ENCODE measurements around the gene NINL. TPM values are rescaled to one million over a fixed set of nuclear protein-coding genes. Genes with fewer than 3 reads are reported as not detected.
"Not testable (repeated sequence)": the region's sequence is repeated elsewhere in the genome, so short reads cannot be mapped to it uniquely, and the experiment has no call there.

NINL gene
- total RNA-seq: 21.6 and 24.8 TPM in 2 replicates

DNA sequence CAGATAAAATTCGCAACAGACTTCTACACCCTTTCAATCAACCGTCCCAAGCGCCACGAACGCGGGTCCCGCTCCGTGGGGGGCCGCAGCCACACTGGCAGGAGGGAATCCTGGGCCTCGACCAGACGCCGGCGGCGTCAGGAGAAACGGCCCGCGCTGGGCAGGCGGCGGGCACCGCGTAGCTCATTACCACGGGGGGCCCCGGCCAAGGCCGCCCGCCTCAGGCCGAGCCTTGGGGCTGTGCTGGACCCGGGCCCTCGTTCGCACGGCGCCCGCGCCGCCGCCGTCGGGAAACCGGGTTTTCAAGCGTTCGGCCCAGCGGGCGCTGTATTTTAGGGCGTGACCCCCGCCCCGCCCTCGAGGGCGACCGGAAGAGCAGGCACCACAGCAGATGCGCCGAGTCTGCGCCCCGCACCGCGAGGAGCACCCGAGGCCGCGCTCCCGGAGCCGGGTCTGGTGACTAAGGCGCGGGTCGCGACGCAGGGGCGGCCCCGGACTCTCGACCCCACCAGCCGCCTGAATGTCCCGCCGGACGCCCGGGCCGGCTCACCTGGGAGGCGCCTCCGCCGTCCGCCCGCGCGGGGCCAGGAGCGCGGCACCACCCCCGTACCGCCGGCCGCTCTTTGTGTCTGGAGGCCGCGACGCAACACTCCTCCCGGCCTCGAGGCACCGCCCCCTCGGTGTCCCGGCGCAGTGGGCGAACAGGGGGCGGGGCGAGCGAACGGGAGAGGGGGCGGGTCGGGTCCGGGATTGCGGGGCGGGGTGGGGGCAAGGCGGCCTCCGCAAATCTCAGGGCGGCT, at the start of gene NINL:
TSS of gene NINL (minus strand) at position 627 of the 800 bp plus-strand sequence. CDS start 58,944 bp downstream, outside the sequence.
- DNase-seq: peak; percentile 69

DNA sequence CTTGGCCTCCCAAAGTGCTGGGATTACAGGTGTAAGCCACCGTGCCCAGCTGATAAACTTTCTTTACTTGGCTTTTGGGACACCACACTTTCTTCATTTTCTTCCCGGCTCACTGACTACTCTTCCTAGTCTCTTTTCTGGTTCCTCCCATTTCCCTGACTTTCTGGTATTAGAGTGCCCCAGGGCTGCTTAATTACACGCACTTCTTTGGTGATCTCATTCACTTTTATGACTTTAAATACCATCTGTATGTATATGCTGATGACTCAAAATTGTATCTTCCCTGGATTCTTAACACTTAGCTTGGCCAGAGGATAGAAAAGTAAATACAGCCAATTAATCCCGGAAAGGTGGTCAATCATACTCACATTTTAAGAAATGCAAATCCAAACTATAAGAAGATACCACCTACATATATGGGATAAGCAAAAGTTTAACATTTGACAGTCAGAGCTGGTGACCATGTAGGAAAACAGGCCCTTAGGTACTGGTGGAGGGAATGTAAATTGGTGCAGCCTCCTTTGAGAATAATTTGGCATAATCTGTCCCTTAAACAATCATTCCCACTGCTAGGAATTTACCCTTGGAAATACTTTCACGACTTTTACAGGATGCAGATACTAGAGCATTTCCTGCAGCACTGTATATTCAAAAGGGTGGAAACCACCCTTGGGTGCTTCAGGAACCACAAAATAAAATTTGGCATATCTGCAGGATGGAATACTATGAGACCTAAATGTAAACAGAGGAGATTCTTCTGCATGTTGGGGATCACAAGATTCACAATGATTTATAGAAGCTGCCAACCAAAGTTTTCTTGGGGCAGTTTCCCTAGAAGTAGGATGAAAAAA, 47.8 kb upstream of the NINL start:
- peak; percentile 52 for DNase-seq

- not testable (repeated sequence) for DNase-seq
Measured at GRCh38 chr20:25630615-25631014, 45.3 kb upstream of the NINL start.

DNA sequence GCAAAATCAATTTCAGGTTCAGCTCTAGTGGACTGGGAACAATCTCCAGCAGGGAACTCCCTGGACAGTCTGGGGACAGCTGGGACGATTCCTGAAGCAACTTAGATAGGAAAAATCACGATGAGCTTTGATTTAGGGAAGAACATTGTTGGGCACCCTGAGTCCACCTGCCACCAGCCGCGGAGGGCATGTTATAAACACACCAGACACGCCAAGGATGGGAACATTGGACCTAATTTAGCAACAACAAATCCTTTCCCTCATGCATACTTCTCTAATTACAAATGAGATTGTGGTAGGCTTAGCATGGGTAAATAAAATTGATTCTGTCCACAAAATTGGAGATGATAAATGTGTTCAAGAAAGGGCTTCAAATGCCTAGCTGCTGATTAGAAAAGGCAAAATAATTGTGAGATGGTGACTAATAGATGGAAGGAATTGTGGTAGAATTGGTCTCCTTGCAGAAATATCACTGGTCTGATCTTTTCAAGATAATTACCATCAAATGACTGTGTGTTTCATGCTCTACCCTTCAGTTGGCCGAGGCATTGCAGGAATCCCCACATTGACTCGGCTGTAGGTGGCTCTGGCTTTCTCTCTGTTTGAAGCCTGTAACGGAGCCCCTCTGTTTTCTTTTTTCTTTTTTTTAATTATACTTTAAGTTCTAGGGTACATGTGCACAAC, 44.6 kb upstream of the NINL start:
- DNase-seq: no peak

GRCh38 chr20:25626779-25627178, 41.4 kb upstream of the NINL start:
- no peak for DNase-seq

- no peak for DNase-seq
Measured at GRCh38 chr20:25624500-25624939, 39.2 kb upstream of the NINL start.

- DNase-seq: peak; percentile 99
Measured at GRCh38 chr20:25623736-25624499, 38.6 kb upstream of the NINL start, which contains the start of gene NANP. Gene NANP (minus strand): TSS chr20:25624014. CDS start chr20:25623948, 66 bp downstream.

GRCh38 chr20:25623225-25623735, 37.9 kb upstream of the NINL start:
- peak; percentile 56 for DNase-seq

- peak; percentile 2 for DNase-seq
Measured at GRCh38 chr20:25622450-25623224, 37.3 kb upstream of the NINL start.

DNA sequence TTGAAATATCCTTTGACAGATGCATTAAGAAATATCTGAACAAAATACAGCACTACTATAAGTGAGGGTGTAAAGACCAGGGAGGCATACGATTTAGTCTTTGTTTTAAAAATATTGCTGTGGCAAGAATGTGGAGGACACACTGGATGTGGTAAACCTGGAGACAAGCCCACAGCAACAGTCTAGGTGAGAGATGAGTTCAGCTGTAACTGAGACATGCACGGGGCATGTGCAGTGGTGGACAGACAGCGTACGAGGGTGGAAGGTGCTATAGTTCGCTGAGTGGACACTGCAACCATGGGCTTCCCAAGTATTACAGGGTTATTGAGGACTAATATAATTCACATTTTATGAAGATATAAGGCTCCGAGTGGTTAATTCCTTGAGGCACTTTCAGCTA, 36.7 kb upstream of the NINL start:
- no peak for DNase-seq

- DNase-seq: no peak
Measured at GRCh38 chr20:25619514-25619913, 34.2 kb upstream of the NINL start.

DNA sequence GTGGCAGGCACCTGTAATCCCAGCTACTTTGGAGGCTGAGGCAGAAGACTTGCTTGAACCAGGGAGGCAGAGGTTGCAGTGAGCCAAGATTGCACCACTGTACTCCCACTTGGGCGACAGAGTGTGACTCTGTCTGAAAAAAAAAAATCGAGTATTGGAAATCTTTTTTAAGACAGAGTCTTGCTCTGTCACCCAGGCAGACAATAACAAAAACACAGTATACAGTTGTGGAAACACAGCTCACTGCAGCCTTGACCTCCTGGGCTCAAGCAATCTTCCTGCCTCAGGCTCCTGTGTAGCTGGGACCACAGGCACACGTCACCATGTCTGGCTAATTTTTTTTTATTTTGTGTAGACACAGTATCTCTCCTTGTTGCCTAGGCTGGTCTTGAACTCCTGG, 23.4 kb upstream of the NINL start:
- no peak for DNase-seq

DNA sequence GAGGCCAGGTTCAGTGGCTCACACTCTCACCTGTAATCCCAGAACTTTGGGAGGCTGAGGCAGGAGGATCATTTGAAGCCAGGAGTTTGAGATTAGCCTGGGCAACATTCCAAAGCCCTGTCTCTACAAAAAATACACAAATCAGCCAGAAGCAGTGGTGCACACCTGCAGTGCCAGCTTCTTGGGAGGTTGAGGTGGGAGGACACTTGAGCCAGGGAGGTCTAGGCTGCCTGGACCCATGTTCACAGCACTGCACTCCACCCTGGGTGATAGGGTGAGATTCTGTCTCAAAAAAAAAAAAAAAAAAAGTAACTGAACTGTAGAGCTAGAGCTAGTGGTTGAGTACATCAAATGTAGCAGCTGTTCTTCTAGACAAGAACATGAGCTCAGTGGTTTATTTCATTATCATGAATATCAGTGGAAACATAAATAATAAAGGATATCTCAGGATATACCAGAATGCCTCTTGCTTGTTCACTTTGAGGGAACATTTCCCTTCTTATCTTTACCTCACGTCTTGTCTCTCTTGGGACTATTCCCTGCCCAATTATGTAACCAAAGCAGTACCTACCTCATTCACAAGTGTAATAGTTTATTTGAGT, 20.9 kb upstream of the NINL start:
- no peak for DNase-seq

DNA sequence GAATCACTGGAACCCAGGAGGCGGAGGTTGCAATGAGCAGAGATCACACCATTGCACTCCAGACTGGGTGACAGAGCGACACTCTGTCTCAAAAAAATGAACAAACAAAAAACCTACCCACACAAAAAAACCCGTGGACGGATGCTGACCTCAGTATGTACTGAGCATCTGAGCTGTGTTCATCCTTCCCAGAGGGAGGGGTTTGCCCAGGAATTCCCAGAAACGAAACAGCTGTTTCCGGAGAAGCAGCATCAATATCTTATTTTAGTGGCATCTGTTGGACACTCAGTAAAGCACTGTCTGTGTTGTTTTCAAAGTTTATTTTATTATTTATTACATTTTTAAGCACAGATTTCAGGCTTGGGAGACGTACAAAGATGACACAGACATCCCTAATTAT, 19.8 kb upstream of the NINL start:
- no peak for DNase-seq

DNA sequence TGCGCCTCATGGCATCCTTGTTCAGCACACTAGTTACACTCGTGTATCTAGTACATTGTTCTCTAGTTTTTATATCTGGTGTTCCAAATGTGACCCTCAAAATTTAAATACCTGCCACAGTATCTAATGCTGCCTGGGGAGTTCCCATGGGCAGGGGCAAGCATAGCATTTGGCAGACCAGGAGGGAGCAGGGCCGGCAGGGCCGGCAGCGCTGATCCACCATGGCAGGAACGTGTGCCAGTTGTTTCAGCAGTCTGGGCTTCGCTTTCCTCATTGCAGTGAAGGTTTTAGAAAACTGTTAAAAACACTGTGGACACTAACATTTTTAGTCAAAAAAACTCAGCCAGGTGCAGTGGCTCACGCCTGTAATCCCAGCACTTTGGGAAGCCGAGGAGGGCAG, 19.3 kb upstream of the NINL start:
- no peak for DNase-seq

DNA sequence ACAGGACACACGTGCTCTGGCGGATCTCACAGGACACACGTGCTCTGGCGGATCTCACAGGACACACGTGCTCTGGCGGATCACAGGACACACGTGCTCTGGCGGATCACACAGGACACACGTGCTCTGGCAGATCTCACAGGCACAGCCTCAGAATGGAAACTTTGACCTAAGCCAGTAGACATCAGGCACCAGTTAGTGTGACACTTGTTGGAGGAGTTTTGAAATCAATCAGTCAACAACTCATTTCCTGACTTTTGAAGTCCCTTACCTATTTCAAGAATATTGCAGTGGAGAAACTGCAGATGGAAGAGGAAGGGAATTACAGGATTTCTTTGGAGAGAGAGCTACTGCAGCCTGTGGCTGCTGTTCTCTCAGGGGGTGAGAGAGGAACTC, 17.6 kb upstream of the NINL start:
- DNase-seq: not testable (repeated sequence)

- DNase-seq: not testable (repeated sequence)
Measured at GRCh38 chr20:25602191-25602913, 17.0 kb upstream of the NINL start.

DNA sequence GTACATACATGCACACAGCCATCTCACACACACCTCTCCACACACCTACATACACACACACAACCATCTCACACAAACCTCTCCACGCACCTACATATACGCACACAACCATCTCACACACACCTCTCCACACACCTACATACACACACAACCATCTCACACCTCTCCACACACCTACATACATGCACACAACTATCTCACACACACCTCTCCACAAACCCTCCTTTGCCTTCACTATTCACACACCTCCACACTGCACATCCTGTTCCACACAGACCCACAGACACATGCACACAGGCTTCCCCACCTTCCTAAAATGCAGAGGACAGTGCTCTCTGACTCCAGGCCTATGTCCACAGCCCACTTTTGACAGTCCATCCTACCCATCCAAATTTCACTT, 16.3 kb upstream of the NINL start:
- DNase-seq: no peak

DNA sequence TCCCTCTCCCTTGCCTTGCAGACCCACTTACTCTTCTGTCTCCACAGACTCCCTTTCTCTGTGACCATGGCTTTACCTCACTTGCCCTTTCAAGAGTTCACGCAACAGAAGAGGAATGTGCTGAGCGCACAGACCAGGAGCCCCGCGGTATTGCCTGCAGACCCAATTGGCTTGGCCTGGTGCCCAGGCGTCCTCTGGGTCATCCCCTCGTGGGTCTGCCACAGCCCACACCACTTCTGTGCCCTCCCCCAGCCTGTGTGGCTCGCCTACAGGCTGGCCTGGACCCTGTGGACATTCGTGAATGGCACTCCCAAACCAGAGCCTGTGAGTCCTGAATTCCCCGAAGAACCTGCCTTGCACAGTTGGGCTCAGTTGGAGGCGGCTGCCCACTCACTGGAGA, 15.3 kb upstream of the NINL start:
- DNase-seq: no peak

Data from dermis blood vessel endothelial cell (primary cell).